ENCODE measurements around the gene UBA52.

DNA sequence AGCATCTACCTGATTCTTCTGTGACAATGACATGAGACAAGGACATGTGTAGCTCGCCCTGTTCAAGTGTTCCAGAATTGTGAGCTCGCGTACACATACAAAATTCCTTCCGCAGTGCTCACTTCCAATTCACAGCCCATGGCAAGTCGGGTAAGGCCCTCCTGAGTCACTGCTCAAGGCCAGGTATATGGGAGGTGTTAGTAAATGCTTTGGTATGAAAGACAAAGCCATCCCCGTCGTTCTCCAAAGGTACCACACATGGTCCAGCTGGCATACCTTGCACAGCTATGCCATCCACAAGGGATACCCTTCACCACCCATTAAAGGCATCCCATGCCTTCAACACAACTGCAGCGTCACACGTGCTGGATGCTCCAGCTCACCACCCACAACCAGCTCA, 45.3 kb upstream of the UBA52 start:
- TF ChIP-seq POLR2AphosphoS5 (IDR thresholded peaks at IDR 0.05; ENCODE audit: borderline replicate concordance, low read depth, low read length): no peak
- no peak for TF ChIP-seq EZH2 (IDR thresholded peaks at IDR 0.05)
